GM13977 (cell line): ENCODE data around the gene STAT4.

Experiments
- DNase-seq: peaks from one replicate; pipeline ENCODE4 v3.0.0; 2012; ENCODE audit warnings: low spot score
- in situ Hi-C: fragments of 300-500 bp; cut with MboI; formaldehyde crosslinking; loops from one replicate; pipeline ENCODE4 v1.12.0; 2022; ENCODE audit warnings: low sequenced_read_pairs, low pct_unique_long_range_greater_than_20kb, mixed read lengths, inconsistent platforms; ENCODE audit not compliant: unreplicated experiment
- TF ChIP-seq, protein P1 (sequence below): IDR thresholded peaks from 2 replicates; pipeline ENCODE4 v1.5.1; 2012; ENCODE audit warnings: mild to moderate bottlenecking, control low read depth; ENCODE audit not compliant: insufficient read depth; ENCODE audit errors: extremely low read depth, missing control alignments

The STAT4 gene

GRCh38 chr2:191170773-191171172, 20.0 kb upstream of the STAT4 start:
- DNase-seq, result no peak
- TF ChIP-seq, protein P1, sequence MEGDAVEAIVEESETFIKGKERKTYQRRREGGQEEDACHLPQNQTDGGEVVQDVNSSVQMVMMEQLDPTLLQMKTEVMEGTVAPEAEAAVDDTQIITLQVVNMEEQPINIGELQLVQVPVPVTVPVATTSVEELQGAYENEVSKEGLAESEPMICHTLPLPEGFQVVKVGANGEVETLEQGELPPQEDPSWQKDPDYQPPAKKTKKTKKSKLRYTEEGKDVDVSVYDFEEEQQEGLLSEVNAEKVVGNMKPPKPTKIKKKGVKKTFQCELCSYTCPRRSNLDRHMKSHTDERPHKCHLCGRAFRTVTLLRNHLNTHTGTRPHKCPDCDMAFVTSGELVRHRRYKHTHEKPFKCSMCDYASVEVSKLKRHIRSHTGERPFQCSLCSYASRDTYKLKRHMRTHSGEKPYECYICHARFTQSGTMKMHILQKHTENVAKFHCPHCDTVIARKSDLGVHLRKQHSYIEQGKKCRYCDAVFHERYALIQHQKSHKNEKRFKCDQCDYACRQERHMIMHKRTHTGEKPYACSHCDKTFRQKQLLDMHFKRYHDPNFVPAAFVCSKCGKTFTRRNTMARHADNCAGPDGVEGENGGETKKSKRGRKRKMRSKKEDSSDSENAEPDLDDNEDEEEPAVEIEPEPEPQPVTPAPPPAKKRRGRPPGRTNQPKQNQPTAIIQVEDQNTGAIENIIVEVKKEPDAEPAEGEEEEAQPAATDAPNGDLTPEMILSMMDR, result no peak
- in situ Hi-C loops, result loop anchor here (25.0 kb wide), 1 partner anchor 342 kb away; no protein-coding TSS in a partner anchor

GRCh38 chr2:191170301-191170636, 19.5 kb upstream of the STAT4 start:
- TF ChIP-seq, protein P1, result no peak
- in situ Hi-C loops, result loop anchor here (25.0 kb wide), 1 partner anchor 342 kb away; no protein-coding TSS in a partner anchor
- DNase-seq, result no peak

- TF ChIP-seq, protein P1, result no peak
- no peak for DNase-seq
- in situ Hi-C loops, result loop anchor here (25.0 kb wide), 1 partner anchor 343 kb away; no protein-coding TSS in a partner anchor
Observed at GRCh38 chr2:191169456-191170300, 18.9 kb upstream of the STAT4 start.

GRCh38 chr2:191167766-191168165, 17.0 kb upstream of the STAT4 start:
- TF ChIP-seq, protein P1, result no peak
- no peak for DNase-seq
- in situ Hi-C loops, result loop anchor here (25.0 kb wide), 1 partner anchor 345 kb away; no protein-coding TSS in a partner anchor

- TF ChIP-seq, protein P1, result no peak
- no peak for DNase-seq
- in situ Hi-C loops, result loop anchor here (25.0 kb wide), 1 partner anchor 345 kb away; no protein-coding TSS in a partner anchor
Observed at GRCh38 chr2:191166756-191167445, 16.1 kb upstream of the STAT4 start.

DNA sequence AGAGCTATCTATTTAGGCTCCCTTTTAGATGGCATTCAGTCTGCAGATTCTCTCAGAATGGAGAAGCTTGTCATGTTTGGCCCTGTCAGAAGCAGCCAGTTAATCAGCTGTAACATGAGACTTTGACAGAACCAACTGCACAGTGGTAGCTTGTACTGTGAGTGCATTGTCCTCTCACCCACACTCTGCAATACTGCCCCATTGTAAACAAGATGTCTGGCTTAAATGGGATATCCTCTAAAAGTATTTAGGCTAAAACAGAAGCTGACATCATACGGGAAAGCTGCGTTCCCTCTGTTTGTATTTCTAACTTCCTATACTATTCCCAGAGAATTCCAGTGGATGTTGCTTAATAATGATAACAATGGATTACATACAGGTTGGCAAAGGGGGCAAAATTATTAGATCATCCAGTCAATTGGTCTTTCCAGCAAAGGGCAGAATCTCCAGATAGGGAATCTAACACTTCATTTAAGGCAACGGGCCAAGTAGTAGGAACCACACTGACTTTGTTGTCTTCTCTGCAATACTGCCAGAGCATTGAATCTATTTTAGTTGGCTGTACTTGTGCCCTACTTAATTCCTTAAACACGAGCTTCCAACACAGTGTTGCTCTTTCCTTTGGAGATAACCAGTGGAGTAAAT, 15.4 kb upstream of the STAT4 start:
- TF ChIP-seq, protein P1, result no peak
- DNase-seq, result no peak
- in situ Hi-C loops, result loop anchor here (25.0 kb wide), 1 partner anchor 346 kb away; no protein-coding TSS in a partner anchor
